HuH-7 (cell line): ENCODE measurements around the gene GADD45GIP1.
A peak's percentile ranks its signal among the peaks of the same experiment; 100 is the strongest.

Experiments used
- DNase-seq: peaks from one replicate; pipeline ENCODE4 v3.0.0; 2011; ENCODE audit warnings: low spot score

GADD45GIP1 gene

GRCh38 chr19:12956446-12957388 lies at the start of gene GADD45GIP1:
GADD45GIP1 (minus strand) TSS chr19:12957223; CDS start chr19:12957212, 11 bp downstream.
- DNase-seq: peak; percentile 66

GRCh38 chr19:13005861-13006370 lies 48.9 kb upstream of the GADD45GIP1 start:
- no peak for DNase-seq

- DNase-seq: no peak
Measured at GRCh38 chr19:13005253-13005652, 48.2 kb upstream of the GADD45GIP1 start.

- no peak for DNase-seq
Measured at GRCh38 chr19:13004273-13004672, 47.2 kb upstream of the GADD45GIP1 start.

GRCh38 chr19:13003081-13003480 lies 46.1 kb upstream of the GADD45GIP1 start:
- no peak for DNase-seq

GRCh38 chr19:13002166-13002898 lies 45.3 kb upstream of the GADD45GIP1 start:
- no peak for DNase-seq

- DNase-seq: no peak
Measured at GRCh38 chr19:13001502-13002165, 44.6 kb upstream of the GADD45GIP1 start.

- DNase-seq: no peak
Measured at GRCh38 chr19:13001166-13001501, 44.1 kb upstream of the GADD45GIP1 start.

GRCh38 chr19:12997967-12998940 lies 41.2 kb upstream of the GADD45GIP1 start:
- DNase-seq: no peak

- no peak for DNase-seq
Measured at GRCh38 chr19:12997179-12997966, 40.4 kb upstream of the GADD45GIP1 start.

- DNase-seq: peak; percentile 73
Measured at GRCh38 chr19:12996406-12997094, 39.5 kb upstream of the GADD45GIP1 start.

GRCh38 chr19:12995596-12996405 lies 38.8 kb upstream of the GADD45GIP1 start:
- DNase-seq: peak; percentile 52

- DNase-seq: peak; percentile 54
Measured at GRCh38 chr19:12994701-12995595, 37.9 kb upstream of the GADD45GIP1 start, which contains the start of gene NFIX. NFIX (plus strand) TSS chr19:12995475; CDS start chr19:12995838, 363 bp downstream.

- no peak for DNase-seq
Measured at GRCh38 chr19:12993562-12993961, 36.5 kb upstream of the GADD45GIP1 start.

GRCh38 chr19:12992729-12993128 lies 35.7 kb upstream of the GADD45GIP1 start:
- no peak for DNase-seq

GRCh38 chr19:12991296-12991695 lies 34.3 kb upstream of the GADD45GIP1 start:
- no peak for DNase-seq

GRCh38 chr19:12990853-12991252 lies 33.8 kb upstream of the GADD45GIP1 start:
- no peak for DNase-seq

GRCh38 chr19:12990431-12990830 lies 33.4 kb upstream of the GADD45GIP1 start:
- no peak for DNase-seq
